Aorta (tissue), 5 donors: ENCODE measurements around the gene CHMP4A. TPM values are rescaled to one million over a fixed set of nuclear protein-coding genes. Genes with fewer than 3 reads are reported as not detected.

Experiments
- ATAC-seq: fragments of 200-7000 bp; cut with Tn5 transposase; one replicate; pipeline ENCODE4 v1.9.1; 2022; ENCODE audit warnings: moderate library complexity; ENCODE audit not compliant: low FRiP score
- DNase-seq, 2 donors: peaks; one replicate each; pipeline ENCODE4 v3.0.0-alpha.2; 2020
- H3K27ac ChIP-seq, 2 donors: one replicate each; pipeline ENCODE4 v1.5.1; 2013; ENCODE audit warnings: low read length in 2 of 2, mild to moderate bottlenecking in 2 of 2, moderate library complexity in 2 of 2, control low read depth in 1 of 2, inconsistent platforms in 1 of 2, low read depth in 1 of 2
- H3K27me3 ChIP-seq, 2 donors: one replicate each; pipeline ENCODE4 v1.6.1; 2013; ENCODE audit warnings: control low read depth in 1 of 2, low read length in 1 of 2, mild to moderate bottlenecking in 1 of 2, moderate library complexity in 1 of 2; ENCODE audit not compliant: insufficient read depth in 2 of 2, control insufficient read depth in 1 of 2
- H3K36me3 ChIP-seq, 2 donors: one replicate each; pipeline ENCODE4 v1.6.1; 2013; ENCODE audit warnings: control low read depth in 1 of 2, low read length in 1 of 2, mild to moderate bottlenecking in 1 of 2; ENCODE audit not compliant: insufficient read depth in 2 of 2, control insufficient read depth in 1 of 2
- H3K4me1 ChIP-seq, 2 donors: one replicate each; pipeline ENCODE4 v1.6.1; 2013; ENCODE audit warnings: low read length in 2 of 2, control low read depth in 1 of 2, mild to moderate bottlenecking in 1 of 2, moderate library complexity in 1 of 2; ENCODE audit not compliant: insufficient read depth in 2 of 2, control insufficient read depth in 1 of 2
- H3K4me3 ChIP-seq, 2 donors: one replicate each; pipeline ENCODE4 v1.5.1; 2013; ENCODE audit warnings: low read length in 2 of 2, control low read depth in 1 of 2, mild to moderate bottlenecking in 1 of 2
- H3K9me3 ChIP-seq: one replicate; pipeline ENCODE4 v1.6.1; 2013; ENCODE audit warnings: mild to moderate bottlenecking, low read length; ENCODE audit not compliant: control insufficient read depth
- WGBS, 2 donors: extraction: QIAGEN DNeasy Blood & Tissue Kit; methylation state at CpG; one replicate each; pipeline ENCODE4 v1.1.7; 2013; 5-methylcytosine and 5-hydroxymethylcytosine counted together
- intact Hi-C, 2 donors: fragments of 100-400 bp; cut with DNase I; formaldehyde crosslinking; loops; one replicate each; pipeline versions ENCODE4 v1.14.2 to v1.15.0; 2022
- polyA plus RNA-seq, 2 donors: library from polyadenylated mRNA; stranded (reverse); fragments of 200-250 nt; gene quantifications; one replicate each; pipeline ENCODE4 v1.2.3, GENCODE V29; 2013
- total RNA-seq, 2 donors: library from RNA; stranded (reverse); fragmentation: NEBNext Ultra II Directional; extraction: Animal tissue kit (Norgen Biotek cat#: 25700); gene quantifications; one replicate each; pipeline ENCODE4 v1.2.1, GENCODE V29; 2021
- donor health status: healthy with polysubstance abuse.
- donor health status: Bipolar disorder and iron deficiency.
- donor health status: DM: no; HTN: no; CAD: no.
- donor health status: DM: no; HTN: no; CAD: no.
- donor health status: DM: yes; HTN: yes; CAD: no.

Gene CHMP4A
- total and polyA plus RNA-seq, 4 donors: 38.3 to 179 (median 88.1) TPM

DNA sequence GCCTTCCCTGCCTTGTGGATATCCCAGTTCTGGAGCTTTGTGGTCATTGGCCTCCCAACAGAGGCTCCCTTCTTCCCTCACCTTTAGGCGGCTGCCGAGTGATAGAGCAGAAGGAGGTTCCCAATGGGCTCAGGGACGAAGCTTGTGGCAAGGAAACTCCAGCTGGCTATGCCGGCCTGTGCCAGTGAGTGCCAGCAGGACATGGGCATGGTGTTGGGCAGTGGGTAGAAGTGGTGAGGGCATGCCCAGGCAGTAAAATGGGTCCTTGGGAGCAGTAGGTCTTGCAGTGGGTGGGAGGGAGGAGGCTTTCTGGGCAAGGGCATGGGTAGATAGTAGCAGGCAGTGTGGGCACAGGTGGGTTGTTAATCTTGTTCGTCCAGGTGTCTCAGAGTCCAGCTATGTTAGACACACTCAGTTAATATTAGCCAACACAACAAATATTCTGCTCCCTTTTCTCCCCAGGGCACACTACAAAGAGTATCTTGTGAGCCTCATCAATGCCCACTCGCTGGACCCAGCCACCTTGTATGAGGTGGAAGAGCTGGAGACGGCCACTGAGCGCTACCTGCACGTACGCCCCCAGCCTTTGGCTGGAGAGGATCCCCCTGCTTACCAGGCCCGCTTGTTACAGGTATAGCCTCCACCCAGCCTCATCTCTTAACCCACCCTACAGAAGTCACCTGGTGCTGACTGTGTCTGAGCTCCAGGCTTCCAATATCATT is 53.4 kb downstream of the CHMP4A start:
- Histone ChIP-seq H3K27me3 (no peaks in the 10 kb centered on the region), H3K36me3 (peaks cover 8 to 14% of the 10 kb centered on the region in 2 donors), H3K27ac (no peak overlapping the region), H3K4me1 (no peaks in the 10 kb centered on the region), H3K4me3 (no peak overlapping the region), H3K9me3 (no peaks in the 10 kb centered on the region)
- DNase-seq (no peak), ATAC-seq (no peak)
- WGBS, 2 donors: 84 to 87% methylated on average over 11 of the region's 11 CpGs
- intact Hi-C loops: loop anchor here in 1 of 2 donors (2.0 to 10.0 kb wide), 2 partner anchors 29 to 45 kb away; partner anchors contain the start of genes DCAF11, IPO4 and NRL

Other genes starting within 250 kb of the CHMP4A start
Only the 30 nearest of the 34 such genes appear.
- under 1 TPM; 0.24 to 0.42 TPM for gene CARMIL3, start 161.5 kb downstream of the CHMP4A start, total RNA-seq
- gene CARMIL3, start 161.5 kb downstream of the CHMP4A start, polyA plus RNA-seq: under 1 TPM in 1 of 2 donors, not detected in 1; 0.43 TPM
- under 1 TPM; 0.71 to 0.99 TPM for gene CPNE6, start 141.9 kb downstream of the CHMP4A start, total RNA-seq
- under 1 TPM; 0.03 to 0.25 TPM for gene CPNE6, start 141.9 kb downstream of the CHMP4A start, polyA plus RNA-seq
- 10 to 100 TPM; 19.6 to 22.5 TPM for gene PCK2, start 119.2 kb downstream of the CHMP4A start, total RNA-seq
- gene PCK2, start 119.2 kb downstream of the CHMP4A start, polyA plus RNA-seq: 10 to 100 TPM; 14.7 to 82.5 TPM
- gene DCAF11, start 98.7 kb downstream of the CHMP4A start, total RNA-seq: 10 to 100 TPM; 35.5 to 39.6 TPM
- gene DCAF11, start 98.7 kb downstream of the CHMP4A start, polyA plus RNA-seq: 10 to 100 TPM; 37.3 to 41.8 TPM
- 1 to 10 TPM; 1.1 to 1.4 TPM for gene NRL, start 98.5 kb downstream of the CHMP4A start, total RNA-seq
- 1 to 10 TPM in 1 of 2 donors, under 1 TPM in 1; 0.63 to 1.3 TPM for gene NRL, start 98.5 kb downstream of the CHMP4A start, polyA plus RNA-seq
- under 1 TPM; 0.71 to 0.75 TPM for gene FITM1, start 82.8 kb downstream of the CHMP4A start, total RNA-seq
- gene FITM1, start 82.8 kb downstream of the CHMP4A start, polyA plus RNA-seq: under 1 TPM in 1 of 2 donors, not detected in 1; 0.56 TPM
- gene PSME1, start 77.3 kb downstream of the CHMP4A start, total RNA-seq: 100 to 1,000 TPM; 112 to 125 TPM
- gene PSME1, start 77.3 kb downstream of the CHMP4A start, polyA plus RNA-seq: 100 to 1,000 TPM; 206 to 210 TPM
- gene EMC9, start 71.9 kb downstream of the CHMP4A start, total RNA-seq: 10 to 100 TPM; 12.8 to 15.3 TPM
- 10 to 100 TPM; 18.3 to 41.9 TPM for gene EMC9, start 71.9 kb downstream of the CHMP4A start, polyA plus RNA-seq
- 10 to 100 TPM; 86.1 to 93.6 TPM for gene PSME2, start 66.9 kb downstream of the CHMP4A start, total RNA-seq
- 100 to 1,000 TPM; 142 to 261 TPM for gene PSME2, start 66.9 kb downstream of the CHMP4A start, polyA plus RNA-seq
- gene RNF31, start 66.0 kb downstream of the CHMP4A start, total RNA-seq: 10 to 100 TPM; 51.6 to 61.1 TPM
- 100 to 1,000 TPM in 1 of 2 donors, 1 to 10 TPM in 1; 9.1 to 167 TPM for gene RNF31, start 66.0 kb downstream of the CHMP4A start, polyA plus RNA-seq
- gene IRF9, start 52.2 kb downstream of the CHMP4A start, total RNA-seq: 100 to 1,000 TPM; 113 to 117 TPM
- 100 to 1,000 TPM in 1 of 2 donors, 10 to 100 TPM in 1; 56.0 to 111 TPM for gene IRF9, start 52.2 kb downstream of the CHMP4A start, polyA plus RNA-seq
- gene REC8, start 41.4 kb downstream of the CHMP4A start, total RNA-seq: 10 to 100 TPM; 13.2 to 18.1 TPM
- 1 to 10 TPM; 2.4 to 8.2 TPM for gene REC8, start 41.4 kb downstream of the CHMP4A start, polyA plus RNA-seq
- 10 to 100 TPM; 23.4 to 29.3 TPM for gene IPO4, start 24.7 kb downstream of the CHMP4A start, total RNA-seq
- gene IPO4, start 24.7 kb downstream of the CHMP4A start, polyA plus RNA-seq: 10 to 100 TPM in 1 of 2 donors, 1 to 10 TPM in 1; 3.4 to 11.6 TPM
- gene TM9SF1, start 18.0 kb downstream of the CHMP4A start, total RNA-seq: 10 to 100 TPM; 35.3 to 37.3 TPM
- 10 to 100 TPM; 15.8 to 35.0 TPM for gene TM9SF1, start 18.0 kb downstream of the CHMP4A start, polyA plus RNA-seq
- under 1 TPM in 1 of 2 donors, not detected in 1; 0.39 TPM for gene TSSK4, start 7.8 kb downstream of the CHMP4A start, total RNA-seq
- gene TSSK4, start 7.8 kb downstream of the CHMP4A start, polyA plus RNA-seq: not detected
- gene MDP1, start 2.6 kb upstream of the CHMP4A start, total RNA-seq: 10 to 100 TPM; 15.2 to 19.5 TPM
- gene MDP1, start 2.6 kb upstream of the CHMP4A start, polyA plus RNA-seq: 10 to 100 TPM; 38.7 to 49.6 TPM
- gene NEDD8, start 18.9 kb upstream of the CHMP4A start, total RNA-seq: 100 to 1,000 TPM; 122 to 123 TPM
- 100 to 1,000 TPM; 222 to 345 TPM for gene NEDD8, start 18.9 kb upstream of the CHMP4A start, polyA plus RNA-seq
- gene GMPR2, start 19.4 kb upstream of the CHMP4A start, total RNA-seq: 10 to 100 TPM; 44.6 to 59.1 TPM
- 10 to 100 TPM; 55.2 to 66.6 TPM for gene GMPR2, start 19.4 kb upstream of the CHMP4A start, polyA plus RNA-seq
- gene TINF2, start 29.1 kb upstream of the CHMP4A start, total RNA-seq: 10 to 100 TPM; 78.3 to 79.2 TPM
- gene TINF2, start 29.1 kb upstream of the CHMP4A start, polyA plus RNA-seq: 10 to 100 TPM; 40.9 to 48.0 TPM
- 1 to 10 TPM in 1 of 2 donors, under 1 TPM in 1; 0.52 to 5.7 TPM for gene TGM1, start 49.7 kb upstream of the CHMP4A start, total RNA-seq
- gene TGM1, start 49.7 kb upstream of the CHMP4A start, polyA plus RNA-seq: 1 to 10 TPM in 1 of 2 donors, under 1 TPM in 1; 0.88 to 1.3 TPM
- 10 to 100 TPM; 17.1 to 26.1 TPM for gene RABGGTA, start 58.1 kb upstream of the CHMP4A start, total RNA-seq
- gene RABGGTA, start 58.1 kb upstream of the CHMP4A start, polyA plus RNA-seq: 10 to 100 TPM; 19.0 to 40.0 TPM
- 10 to 100 TPM; 21.2 to 27.3 TPM for gene DHRS1, start 86.3 kb upstream of the CHMP4A start, total RNA-seq
- 10 to 100 TPM; 29.6 to 33.2 TPM for gene DHRS1, start 86.3 kb upstream of the CHMP4A start, polyA plus RNA-seq
- gene NOP9, start 86.4 kb upstream of the CHMP4A start, total RNA-seq: 10 to 100 TPM; 17.8 to 19.9 TPM
- gene NOP9, start 86.4 kb upstream of the CHMP4A start, polyA plus RNA-seq: 10 to 100 TPM in 1 of 2 donors, 1 to 10 TPM in 1; 7.9 to 10.8 TPM
- gene CIDEB, start 94.5 kb upstream of the CHMP4A start, total RNA-seq: 10 to 100 TPM; 12.2 to 13.9 TPM
- 10 to 100 TPM in 1 of 2 donors, 1 to 10 TPM in 1; 3.3 to 17.2 TPM for gene CIDEB, start 94.5 kb upstream of the CHMP4A start, polyA plus RNA-seq
- 1 to 10 TPM; 3.7 to 5.5 TPM for gene LTB4R2, start 96.7 kb upstream of the CHMP4A start, total RNA-seq
- gene LTB4R2, start 96.7 kb upstream of the CHMP4A start, polyA plus RNA-seq: under 1 TPM; 0.38 to 0.95 TPM
- gene LTB4R, start 98.0 kb upstream of the CHMP4A start, total RNA-seq: 1 to 10 TPM; 7.0 to 8.2 TPM
- gene LTB4R, start 98.0 kb upstream of the CHMP4A start, polyA plus RNA-seq: 1 to 10 TPM; 2.9 to 5.2 TPM
- gene ADCY4, start 121.6 kb upstream of the CHMP4A start, total RNA-seq: 100 to 1,000 TPM in 1 of 2 donors, 10 to 100 TPM in 1; 45.7 to 111 TPM
- gene ADCY4, start 121.6 kb upstream of the CHMP4A start, polyA plus RNA-seq: 1 to 10 TPM in 1 of 2 donors, under 1 TPM in 1; 0.25 to 6.1 TPM
- gene RIPK3, start 126.5 kb upstream of the CHMP4A start, total RNA-seq: 10 to 100 TPM in 1 of 2 donors, 1 to 10 TPM in 1; 8.0 to 15.8 TPM
- gene RIPK3, start 126.5 kb upstream of the CHMP4A start, polyA plus RNA-seq: 1 to 10 TPM; 4.0 to 6.1 TPM
- 100 to 1,000 TPM in 1 of 2 donors, 10 to 100 TPM in 1; 85.5 to 121 TPM for gene NFATC4, start 154.7 kb upstream of the CHMP4A start, total RNA-seq
- 100 to 1,000 TPM in 1 of 2 donors, 10 to 100 TPM in 1; 23.0 to 572 TPM for gene NFATC4, start 154.7 kb upstream of the CHMP4A start, polyA plus RNA-seq
- gene NYNRIN, start 185.5 kb upstream of the CHMP4A start, total RNA-seq: 10 to 100 TPM; 11.2 to 31.6 TPM
- gene NYNRIN, start 185.5 kb upstream of the CHMP4A start, polyA plus RNA-seq: 1 to 10 TPM; 1.8 to 5.2 TPM